Effector CD4-positive, alpha-beta T cell (primary cell): ENCODE data around the gene TERB1.
"Not testable (repeated sequence)": the region's sequence is repeated elsewhere in the genome, so short reads cannot be mapped to it uniquely, and the experiment has no call there.

Experiments used
- DNase-seq: peaks from one replicate; pipeline ENCODE4 v3.0.0-alpha.2; 2020

TERB1 gene

DNA sequence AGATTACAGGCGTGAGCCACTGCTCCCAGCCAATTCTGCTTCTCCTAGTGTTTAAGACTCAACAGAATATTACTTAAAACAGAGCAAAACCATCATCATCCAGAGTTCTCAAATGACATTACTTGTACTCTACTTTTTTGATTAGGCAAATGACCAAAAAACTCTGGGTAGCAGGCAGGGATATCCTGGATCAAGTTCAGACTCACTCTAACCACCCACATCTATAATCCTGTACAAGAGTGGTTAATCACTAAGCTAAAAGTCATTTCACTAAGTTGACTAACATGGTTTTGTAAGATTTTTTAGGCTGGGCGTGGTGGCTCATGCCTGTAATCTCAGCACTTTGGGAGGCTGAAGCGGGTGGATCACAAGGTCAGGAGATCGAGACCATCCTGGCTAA, 22.6 kb upstream of the TERB1 start:
- DNase-seq, result no peak

DNA sequence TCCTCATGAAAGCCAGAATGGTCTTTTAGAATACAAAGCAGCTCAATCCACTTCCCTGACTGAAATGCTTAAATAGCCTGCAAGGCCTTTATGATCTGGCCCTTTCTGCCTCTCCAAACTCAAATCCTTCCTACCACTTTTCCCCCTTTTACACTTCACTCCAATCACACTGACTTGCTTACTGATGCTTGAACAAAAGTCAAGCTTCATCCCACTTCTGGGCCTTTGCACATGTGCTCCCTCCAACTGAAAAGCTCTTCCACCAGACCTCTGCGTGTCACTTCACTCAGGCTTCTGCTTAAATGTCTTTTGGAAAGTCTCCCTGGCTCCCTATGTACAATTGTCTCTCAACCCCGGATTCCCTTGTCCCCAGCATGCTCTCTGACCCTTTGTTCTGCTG, 13.3 kb upstream of the TERB1 start:
- no peak for DNase-seq

DNA sequence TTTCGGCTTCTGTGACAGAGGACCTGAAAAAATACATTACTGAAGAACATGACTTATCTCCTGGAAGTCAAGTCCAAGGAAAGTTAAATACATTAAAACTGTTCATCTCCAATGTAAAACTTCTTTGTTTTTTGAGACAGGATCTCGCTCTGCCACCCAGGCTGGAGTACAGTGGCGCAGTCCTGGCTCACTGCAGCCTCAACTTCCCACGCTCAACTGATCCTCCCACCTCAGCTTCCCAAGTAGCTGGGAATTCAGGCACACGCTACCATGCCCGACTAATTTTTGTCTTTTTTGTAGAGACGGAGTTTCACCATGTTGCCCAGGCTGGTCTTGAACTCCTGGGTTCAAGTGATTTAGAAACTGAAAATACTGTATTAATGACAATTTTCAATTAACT, 9.7 kb upstream of the TERB1 start:
- no peak for DNase-seq

DNA sequence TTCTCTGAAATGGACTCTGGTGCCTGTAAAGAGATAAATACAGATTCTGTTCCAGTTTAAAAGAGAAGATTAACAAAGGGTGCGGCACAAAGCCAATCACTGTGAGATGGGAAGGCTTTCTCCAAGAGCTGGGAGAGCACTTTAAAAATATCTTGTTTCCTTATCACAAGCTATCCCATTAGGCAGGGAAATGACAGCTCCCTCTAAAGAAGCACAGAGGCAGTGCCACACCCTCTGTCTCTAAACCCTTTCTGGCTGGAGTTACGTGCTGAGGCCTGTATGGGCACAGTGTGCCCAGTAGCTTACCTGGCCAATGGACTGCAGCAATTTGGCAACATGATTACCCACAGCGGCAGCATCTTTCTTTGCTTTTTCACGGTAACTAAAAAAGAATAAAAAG, 9.0 kb upstream of the TERB1 start:
- no peak for DNase-seq

DNA sequence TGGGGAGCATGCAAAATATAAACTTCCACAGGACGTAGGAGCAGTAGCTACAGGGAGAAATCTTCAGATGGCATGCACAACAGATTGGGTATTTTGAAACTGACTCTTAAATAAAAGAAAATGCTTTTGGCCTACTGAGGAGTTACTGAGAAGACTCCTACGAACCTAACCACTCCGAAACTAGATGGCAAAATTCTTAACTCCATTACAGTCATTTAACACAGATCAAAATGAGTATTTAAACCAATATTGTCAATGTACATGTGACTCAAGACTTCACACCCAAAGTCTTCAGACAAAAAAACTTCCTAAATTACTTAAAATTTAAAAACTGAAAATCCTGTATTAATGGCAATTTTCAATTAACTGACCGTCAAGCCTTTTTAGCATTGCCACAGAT, 8.4 kb upstream of the TERB1 start:
- no peak for DNase-seq

DNA sequence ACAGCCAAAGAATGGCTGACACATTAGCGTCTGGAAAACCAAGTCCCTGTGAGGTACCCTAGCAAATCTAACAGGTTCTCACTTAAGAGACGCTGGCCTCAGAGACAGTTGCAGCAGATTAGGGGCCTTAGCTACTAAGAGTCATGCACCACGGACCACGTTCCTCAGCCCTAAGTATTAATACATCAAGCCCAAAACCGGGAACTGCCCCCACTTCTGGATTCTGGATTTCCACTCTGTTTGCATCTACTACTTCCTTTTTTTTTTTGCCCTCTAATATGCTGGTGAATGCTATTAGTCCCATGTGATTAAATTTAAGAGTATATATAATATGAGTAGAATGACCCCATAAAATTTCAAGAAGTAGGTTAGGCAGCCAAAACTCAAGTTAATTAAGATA, 775 bp upstream of the TERB1 start:
- DNase-seq, result no peak

DNA sequence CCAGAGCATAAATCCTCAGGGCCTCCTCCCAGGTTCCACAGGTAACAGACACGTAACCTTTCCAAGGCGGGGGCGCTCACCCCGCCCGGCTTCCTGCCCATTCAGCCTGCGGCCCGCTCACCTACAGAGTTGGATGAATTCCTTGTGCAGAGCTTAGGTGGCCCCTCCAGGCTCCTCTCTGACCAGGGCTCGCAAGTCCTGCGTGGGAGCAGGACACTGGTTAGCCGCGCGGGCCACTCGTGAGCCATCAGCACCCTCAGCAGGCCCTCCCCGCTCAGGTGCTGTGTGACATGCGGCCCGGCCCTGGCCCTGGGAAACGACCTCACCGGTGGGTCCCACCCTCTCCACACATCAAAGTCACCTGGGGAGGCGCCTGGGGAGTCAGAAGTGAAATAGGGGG, 528 bp downstream of the TERB1 start:
- no peak for DNase-seq

DNA sequence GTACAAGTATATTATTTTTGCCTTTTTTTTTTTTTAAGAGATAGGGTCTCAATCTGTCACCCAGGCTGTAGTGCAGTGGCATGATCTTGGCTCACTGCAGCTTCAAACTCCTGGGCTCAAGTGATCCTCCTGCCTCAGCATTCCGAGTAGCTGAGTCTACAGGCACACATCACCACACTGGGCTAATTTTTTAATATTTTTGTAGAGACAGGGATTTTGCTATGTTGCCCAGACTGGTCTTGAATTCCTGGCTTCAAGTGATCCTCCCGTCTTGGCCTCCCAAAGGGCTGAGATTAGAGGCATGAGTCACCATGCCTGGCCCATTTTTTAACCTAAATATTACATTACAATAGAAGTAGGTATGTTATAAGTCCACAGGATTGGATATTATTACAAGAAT, 3.2 kb downstream of the TERB1 start:
- no peak for DNase-seq

DNA sequence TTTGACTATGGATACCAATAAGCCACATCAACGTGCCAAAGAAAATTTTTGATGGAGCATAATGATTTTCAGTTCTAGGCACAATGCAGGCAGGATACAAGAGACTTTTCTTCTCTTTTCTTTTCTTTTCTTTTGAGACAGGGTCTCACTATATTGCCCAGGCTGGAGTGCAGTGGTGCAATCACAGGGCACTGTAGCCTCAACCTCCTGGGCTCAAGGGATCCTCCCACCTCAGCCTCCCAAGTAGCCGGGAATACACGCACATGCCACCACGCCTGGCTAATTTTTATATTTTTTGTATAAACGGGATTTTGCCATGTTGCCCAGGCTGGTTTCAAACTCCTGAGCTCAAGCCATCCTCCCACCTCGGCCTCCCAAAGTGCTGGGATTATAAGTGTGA, 7.4 kb downstream of the TERB1 start:
- not testable (repeated sequence) for DNase-seq

DNA sequence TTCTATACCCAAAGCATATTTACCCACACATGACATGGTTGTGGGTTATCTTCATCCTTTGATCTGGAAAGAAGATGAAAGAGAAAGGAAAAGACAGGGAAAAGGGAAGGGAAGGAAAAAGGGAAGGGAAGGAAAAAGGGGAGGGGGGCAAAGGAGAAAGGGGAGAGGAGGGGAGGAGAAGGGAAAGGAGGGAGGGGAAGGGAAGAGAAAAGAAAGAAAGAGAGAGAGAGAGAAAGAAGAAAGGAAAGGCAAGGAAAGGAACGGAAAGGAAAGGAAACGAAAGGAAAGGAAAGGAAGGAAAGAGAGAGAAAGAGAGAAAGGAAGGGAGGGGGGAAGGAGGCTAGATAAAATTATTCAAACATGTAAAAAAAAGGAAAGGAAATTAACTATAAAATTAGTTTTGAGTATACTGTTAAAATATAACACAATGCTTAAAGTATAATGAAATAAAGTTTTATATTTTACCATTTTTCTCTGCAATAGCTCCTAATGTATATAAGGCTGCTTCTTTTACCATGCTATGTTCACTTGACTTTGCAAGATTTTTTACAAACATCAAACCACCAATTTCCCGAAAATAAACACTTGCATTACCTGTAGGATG, 11.2 kb downstream of the TERB1 start:
- no peak for DNase-seq

DNA sequence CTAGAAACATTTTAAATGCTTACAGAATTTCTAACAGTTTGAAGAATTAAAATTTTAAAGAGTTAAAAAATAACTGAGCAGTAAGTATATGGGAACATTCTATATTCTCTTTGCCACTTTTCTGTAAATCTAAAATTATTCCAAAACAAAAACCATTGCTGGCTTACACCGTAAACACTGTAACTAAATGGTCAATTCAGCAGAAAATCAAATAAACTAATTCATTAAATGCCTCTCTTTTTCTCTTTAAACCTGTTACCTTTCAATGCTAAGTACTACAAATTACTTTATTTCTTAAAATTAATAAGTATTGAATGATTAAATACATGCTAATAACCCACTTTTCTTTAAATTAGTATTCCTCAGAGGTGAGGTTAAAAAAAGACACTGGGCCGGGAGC, 14.0 kb downstream of the TERB1 start:
- no peak for DNase-seq

DNA sequence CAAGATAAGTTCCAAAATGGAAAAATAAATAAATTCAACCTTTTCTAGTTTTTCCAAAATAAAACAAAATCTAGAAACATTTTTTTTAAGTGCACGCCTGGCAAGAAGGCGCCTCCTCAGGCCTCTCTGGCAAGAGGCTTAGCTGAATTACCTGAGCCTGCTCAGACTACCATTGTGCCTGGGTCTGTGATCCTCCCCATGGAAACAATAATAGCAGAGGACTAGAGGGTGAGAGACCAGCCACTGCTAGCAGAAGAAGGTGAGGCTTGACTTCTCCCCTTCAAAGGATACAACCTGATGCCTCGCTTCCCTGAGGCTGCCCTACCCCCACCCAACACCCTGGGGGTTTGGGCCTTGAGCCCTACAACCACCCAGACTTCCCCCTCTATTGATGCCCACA, 14.8 kb downstream of the TERB1 start:
- no peak for DNase-seq

DNA sequence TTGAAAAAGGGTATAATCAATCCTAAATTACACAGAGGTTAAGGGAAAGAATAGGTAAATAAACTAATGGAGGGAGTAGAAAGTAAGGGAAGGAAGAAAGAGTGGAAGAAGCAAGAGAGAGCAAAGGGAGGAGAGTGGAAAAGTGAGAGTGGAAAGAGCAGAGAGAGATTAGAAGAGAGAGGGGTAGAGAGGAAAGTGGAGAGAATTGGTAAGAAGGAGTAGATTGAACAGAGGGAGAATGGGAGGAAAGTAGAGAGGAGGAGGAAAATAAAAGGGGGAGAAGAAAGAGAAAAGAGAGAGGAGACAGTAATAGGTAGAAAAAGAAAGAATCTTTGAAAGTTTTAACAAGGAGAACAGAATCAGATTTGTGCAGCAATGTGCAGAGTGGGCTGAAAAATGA, 24.9 kb downstream of the TERB1 start:
- DNase-seq, result no peak

DNA sequence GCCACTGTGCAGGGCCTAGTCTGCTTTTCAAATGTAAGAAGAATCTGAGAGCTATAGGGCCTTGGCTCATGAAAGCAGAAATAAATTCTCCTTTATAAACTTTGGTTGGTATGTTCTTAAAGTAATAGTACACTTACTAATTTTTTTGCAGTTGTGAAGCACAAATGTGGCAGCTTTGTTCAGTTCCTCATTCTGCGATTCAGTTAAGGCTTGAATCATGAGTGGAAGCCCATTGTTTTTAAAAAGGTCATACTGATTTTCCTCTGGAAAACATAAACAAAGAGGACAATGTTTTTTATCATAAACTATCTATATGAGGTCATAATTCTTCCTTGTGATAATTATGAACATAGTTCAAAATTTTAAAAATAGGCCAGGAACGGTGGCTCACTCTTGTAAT, 26.4 kb downstream of the TERB1 start:
- no peak for DNase-seq

DNA sequence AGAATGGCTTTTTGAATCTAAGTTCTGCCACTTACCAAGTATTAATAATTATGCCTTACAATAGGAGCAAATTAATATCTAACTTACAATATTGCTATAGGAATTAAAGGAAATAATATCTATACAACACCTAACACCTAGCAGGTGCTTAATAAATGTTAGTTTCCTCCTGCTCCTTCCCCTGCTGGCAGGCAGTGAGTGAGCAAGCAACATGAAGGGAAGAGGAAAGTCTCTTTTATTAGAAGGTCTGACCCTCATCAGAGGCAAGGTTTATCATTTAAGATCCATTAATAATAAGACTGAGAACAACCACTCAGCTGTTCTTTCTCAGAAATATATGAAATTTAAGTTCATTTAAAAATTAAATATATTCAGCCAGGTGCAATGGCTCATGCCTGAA, 43.3 kb downstream of the TERB1 start:
- DNase-seq, result no peak

DNA sequence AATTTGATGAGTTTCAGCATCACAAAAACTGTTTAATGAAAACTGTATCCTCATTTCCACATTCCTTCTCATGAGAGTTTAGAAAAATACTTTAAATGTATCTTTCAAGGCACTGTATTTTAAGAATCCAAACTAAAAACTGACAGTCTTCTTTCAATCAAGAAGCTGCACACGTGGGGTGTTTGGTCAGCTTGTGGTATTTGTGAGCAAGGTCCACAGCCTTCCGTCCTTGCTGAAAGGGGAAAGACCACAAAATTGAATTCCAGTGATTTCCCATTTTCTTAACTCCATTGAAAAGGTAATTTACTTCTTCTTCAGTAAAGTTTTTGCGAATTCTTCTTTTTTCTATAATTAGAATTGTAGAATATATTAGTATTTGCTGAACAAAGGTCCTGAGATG, 46.6 kb downstream of the TERB1 start:
- DNase-seq, result no peak

DNA sequence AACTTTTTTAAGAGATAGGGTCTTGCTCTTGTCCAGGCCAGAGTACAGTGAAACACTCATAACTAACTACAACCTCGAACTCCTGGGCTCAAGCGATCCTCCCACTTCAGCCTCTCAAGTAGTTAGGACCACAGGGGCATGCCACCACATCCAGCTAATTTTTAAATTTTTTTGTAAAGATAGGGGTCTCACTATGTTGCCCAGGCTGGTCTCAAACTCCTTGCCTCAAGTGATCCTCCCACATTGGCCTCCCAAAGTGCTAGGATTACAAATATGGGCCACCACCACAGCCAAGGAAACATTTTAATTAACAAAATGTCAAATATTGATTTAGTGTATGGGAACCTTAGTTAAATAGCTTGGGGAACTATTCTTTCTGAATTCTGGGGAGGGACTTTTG, 47.2 kb downstream of the TERB1 start:
- no peak for DNase-seq

DNA sequence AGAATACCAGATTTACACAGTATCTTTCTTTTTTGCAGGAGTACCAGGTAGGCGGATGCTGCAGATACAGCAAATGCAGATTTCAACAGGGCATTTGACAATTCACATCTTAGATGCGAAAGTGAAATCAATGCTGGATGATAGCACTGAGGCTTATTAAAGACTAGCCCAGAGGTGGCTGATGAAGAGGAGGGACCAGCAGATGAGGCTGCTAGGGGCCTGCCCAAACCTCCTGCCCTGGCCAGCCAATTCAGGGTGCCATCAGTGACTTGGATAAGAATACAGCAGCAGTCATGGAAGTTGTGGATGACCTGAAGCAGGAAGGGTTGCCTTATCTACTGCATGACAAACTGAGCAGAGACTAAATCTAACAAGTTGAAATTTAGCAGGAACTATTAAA, 48.4 kb downstream of the TERB1 start:
- no peak for DNase-seq

DNA sequence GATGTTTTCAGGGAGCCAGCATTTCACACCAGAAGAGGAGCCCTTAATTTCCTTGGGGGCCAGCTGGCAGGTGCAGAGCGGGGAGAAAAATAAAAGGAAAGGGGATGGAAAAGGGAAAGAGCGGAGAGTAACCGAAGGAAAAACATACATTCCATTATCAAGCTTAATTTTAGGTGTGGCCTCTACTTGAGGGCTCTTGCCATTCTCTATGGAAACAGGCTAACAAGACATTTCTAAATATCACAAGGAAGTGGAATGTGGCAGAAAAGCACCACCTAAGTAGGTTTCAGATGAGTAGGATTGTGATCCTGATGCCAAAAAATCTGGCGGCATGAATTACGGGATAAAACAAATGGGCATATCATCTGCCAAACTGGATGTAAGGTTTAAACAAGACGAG, 49.0 kb downstream of the TERB1 start:
- no peak for DNase-seq

DNA sequence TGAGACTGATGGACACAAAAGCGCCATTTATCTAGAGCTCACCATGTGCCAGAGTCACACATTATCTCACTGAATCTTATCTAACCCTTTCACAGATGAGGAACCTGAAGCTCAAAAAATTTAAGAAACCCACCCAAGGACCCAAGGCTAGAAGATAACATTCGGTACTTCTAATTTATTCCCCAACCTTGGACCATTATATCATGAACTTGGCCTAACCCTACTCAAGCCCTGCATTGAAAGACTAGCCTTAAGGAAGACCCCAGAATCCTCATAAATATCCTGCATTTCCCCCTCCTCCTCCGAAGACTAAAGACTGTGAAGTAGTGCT, 49.4 kb downstream of the TERB1 start:
- no peak for DNase-seq

DNA sequence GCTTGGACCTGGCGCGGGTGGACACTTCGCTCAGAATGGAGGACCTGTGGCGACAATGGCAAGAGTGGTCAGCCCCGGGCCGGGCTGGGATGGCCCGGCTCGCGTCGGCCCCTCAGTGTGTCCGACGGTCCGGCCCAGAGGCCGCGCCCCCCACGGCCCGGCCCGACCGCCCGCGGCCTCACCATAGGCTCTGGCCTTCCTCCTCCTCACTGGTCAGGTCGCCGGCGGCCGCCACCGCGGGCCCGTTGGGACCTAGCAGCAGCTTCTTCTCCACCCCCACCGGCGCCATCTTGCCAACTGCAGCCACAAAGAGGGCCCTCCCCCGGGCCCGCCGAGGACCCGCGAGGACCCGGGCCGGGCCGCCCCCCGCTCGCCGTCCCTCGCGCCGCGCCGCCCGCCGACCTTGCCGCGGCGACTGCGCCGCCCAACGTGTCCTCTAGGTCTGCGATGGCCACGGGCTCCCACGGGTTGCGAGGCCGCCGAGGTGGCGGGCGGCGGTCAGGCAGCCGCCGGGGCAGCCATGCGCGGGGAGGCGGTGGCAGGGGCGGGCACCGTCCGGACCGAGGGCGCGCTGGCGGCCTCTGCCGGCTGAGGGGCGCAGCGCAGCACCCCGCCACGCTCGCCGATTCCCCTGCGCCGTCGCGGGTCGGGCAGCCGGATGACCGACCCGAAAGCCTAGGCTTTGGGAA, 49.9 kb downstream of the TERB1 start, which contains the start of gene DYNC1LI2:
DYNC1LI2 (minus strand) TSS at position 307 of the 689 bp plus-strand sequence; CDS start at position 289, 18 bp downstream.
- peak; percentile 70 for DNase-seq

DNA sequence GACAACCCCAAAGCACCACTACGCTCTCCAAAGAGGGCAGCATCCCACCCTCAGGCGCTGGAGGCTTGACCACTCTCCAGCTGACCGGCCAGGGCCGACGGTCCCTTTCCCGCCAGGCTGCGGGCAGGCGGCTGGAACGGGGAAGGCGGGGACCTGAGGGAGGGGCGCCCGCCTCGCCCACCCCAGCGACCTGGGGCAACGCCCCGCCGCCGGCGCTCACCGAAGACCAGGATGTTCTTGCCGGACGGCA, 50.4 kb downstream of the TERB1 start:
- DNase-seq, result peak; percentile 5

DNA sequence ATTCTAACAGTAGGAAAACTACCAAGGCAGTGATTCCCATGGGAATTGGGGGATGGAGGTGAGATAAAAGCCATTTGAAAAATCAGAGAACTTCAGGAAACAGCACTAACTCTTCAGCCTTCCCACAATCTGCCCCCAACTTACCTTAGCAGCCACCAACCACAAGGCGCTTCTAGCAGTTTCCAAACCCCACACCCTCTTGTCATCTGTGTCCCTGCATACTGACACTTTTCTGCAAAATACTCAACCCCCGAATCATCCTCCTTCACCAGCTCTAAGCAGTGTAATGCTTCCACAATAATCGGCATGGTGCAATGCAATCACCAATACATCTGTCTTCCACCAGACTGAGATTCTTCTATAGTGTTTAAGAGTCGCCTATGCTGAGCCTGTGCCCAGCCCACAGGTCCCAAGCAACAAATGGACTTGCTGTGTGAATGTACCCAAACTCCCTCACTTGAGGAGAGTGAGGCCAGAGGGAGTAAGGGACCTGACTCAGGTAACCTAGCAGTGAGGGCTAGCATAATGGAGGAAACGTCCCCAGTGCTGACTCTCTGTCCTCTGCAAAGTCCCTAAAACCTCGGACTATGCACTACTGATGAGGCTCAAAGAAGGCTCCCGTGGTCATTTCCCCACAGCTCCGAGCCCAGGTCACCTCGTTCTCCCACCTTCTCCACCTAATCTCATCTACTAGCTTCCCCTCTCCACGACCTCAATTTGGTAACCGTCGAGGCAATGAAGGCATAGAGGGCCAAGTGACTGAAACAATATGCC, 50.9 kb downstream of the TERB1 start:
- no peak for DNase-seq

DNA sequence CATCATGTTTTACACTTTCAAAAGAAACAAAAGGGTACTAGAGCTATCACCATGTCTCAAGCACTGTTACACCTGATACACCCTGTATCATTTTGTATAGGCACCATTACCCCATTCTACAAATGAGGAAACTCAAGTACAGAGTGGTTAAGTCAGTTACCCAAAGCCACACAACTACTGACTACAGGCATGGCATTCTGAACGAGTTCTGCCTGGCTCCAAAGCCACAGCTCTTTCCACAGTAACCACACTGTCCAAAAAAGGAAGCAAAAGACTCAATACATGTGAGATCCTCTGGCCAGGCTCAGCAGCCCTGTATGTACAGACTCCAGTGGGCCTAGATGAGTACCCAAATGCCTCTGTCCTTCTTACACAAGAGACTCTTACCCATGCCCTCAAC, 54.7 kb downstream of the TERB1 start:
- DNase-seq, result no peak

DNA sequence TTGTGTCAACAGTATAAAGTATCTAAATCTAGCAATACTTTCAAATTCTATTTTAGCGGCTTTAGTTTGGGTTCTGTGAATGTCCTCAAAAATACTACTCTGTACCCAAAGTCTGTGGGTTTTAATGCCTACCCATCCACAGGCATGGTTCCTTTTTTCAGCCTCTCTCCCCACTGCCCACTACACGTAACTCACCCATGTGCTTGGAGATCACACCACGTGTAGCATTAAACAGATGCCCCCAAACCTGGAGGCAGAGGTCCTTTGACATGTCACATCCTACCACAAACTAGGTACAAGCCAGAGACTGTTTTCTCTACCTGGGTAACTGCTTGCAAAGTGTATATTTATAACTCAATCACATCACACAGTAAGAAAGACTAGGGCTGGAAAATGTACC, 55.3 kb downstream of the TERB1 start:
- DNase-seq, result no peak
